HepG2 (cell line): ENCODE results near the gene GFAP.

Experiments
- POLR2A ChIP-seq, 2 experiments: IDR thresholded peaks; 2 replicates each; pipeline ENCODE4 v1.6.1; 2011; ENCODE audit warnings: low read depth in 2 of 2, low read length in 2 of 2, mild to moderate bottlenecking in 1 of 2, moderate library complexity in 1 of 2; ENCODE audit not compliant: insufficient read depth in 1 of 2
- ZNF10 ChIP-seq: sonication (generic); formaldehyde crosslinking; IDR thresholded peaks from 2 replicates; pipeline ENCODE4 v1.4.0; 2020; ENCODE audit warnings: mild to moderate bottlenecking, low read depth, missing genetic modification reagents, borderline replicate concordance

GRCh38 chr17:44854192-44854591, 61.1 kb downstream of the GFAP start:
- TF ChIP-seq ZNF10 (CRISPR knock-in tag) (no peak), POLR2A (IDR thresholded peaks at IDR 0.05; ENCODE audit: insufficient read depth in 1 of 2, low read depth in 2 of 2, low read length in 2 of 2) (no peak)
